HG03280 (cell line): ENCODE results near the gene MAP6.

Experiments used
- ATAC-seq: cut with Tn5 transposase; IDR thresholded peaks from one replicate; pipeline ENCODE4 v1.9.1; 2021; ENCODE audit warnings: mild to moderate bottlenecking, moderate library complexity; ENCODE audit not compliant: unreplicated experiment

MAP6 gene

DNA sequence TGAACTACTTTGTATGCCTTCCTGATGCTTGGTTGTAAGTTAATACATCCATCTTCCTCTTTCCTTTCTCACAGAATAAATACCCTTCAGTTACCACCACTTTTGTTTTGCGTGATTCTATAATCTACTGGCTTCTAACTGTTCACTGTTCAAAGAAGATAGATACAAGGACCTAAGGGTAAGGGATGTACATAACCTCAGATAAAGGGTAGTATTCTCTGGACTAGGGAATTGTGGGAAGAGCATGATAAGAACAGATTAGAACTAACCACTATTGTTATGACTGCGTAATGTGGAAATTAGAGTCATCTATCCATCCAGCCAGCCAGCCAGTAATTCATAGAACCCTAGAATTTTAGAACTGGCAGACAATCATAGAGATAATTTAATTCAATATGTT is 36.4 kb downstream of the MAP6 start:
- ATAC-seq = no peak

- no peak for ATAC-seq
Observed at GRCh38 chr11:75631086-75631730, 37.6 kb downstream of the MAP6 start.

DNA sequence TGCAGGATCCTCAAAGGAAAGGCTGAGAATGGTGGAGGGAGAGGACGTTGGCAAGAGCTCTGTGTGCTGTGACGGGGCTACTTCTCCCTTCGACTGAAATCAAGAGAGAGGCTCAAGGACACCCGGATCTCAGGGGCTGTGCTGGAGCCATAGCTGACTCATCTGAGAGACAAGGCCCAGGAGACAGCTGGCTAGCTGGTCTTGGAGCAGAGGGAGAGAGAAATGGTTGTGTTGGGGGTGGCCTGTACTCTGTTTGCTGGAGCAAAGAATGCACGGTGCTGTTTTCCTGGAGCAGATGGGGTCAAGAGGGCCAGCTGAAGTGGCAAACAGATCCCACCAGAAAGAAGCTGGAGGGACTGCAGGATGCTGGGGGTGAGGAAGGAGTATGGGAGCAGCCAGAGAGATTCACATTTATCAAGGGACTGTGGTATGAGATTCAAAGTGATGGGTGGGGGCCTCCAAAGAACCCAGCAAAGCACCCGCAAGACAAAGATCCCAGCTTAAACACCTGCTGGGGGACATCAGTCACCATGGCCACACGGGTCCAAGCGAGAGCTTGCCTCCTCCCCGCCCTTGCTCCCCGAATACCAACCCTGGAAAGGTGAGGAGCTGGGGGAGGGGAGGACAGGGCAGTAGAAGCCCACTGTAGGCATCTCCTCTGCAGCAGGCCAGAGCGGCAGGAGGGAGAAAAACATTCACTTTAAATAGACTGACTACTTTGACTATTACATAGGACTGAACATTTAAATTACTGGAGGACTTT is 40.8 kb downstream of the MAP6 start:
- ATAC-seq = no peak

DNA sequence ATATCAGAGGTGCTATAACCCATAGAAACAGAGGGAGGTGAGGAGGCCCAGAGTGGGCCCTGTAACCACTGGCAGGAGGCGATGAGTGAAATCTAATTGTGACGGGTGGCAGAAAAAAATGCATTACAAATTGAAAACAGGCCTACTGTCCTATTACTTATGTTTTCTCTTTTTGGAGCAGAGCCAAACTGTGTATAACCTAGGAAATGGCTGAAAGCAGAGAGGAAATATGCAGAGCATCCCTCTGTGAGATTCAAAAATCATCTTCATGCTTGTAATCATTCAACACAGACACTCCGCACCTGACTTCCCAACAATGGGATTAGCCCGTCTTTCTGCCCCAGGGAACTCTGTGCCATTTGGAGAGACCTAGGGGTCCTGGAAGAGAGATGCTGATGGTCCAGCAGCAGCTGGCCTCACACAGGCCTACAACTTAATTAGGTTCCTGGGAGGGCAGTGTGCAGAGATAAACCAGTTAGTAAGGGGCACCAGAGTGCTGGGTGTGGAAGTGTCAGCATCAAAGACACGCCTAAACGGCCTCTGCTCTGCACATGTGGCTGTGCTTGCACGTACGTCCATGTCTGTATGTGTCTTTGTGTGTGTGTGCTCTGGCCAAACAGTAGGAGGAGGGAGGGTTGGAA is 41.8 kb downstream of the MAP6 start:
- ATAC-seq = no peak

- ATAC-seq = no peak
Observed at GRCh38 chr11:75625991-75626888, 42.6 kb downstream of the MAP6 start.

- no peak for ATAC-seq
Observed at GRCh38 chr11:75625021-75625420, 43.8 kb downstream of the MAP6 start.

GRCh38 chr11:75616281-75616680 is 52.6 kb downstream of the MAP6 start:
- no peak for ATAC-seq

DNA sequence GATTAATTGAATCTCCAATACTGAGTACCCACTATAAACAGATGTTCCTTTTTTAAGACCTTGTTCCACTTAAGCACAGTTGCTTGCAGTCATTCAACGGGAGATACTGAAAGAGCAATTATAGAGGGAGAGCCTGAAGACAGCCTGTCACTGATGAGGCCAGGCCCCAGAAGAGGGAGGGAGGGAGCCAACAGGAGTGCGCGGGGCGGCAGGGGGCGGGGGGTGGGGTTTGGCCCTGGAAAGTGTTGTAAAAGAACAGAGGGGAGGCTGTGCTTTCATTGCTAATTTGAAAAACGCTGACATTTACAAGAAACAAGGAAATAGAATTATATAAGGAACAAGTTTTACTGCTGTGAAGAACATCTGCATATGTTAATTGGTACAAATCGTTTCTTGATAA is 53.1 kb downstream of the MAP6 start:
- ATAC-seq = no peak

DNA sequence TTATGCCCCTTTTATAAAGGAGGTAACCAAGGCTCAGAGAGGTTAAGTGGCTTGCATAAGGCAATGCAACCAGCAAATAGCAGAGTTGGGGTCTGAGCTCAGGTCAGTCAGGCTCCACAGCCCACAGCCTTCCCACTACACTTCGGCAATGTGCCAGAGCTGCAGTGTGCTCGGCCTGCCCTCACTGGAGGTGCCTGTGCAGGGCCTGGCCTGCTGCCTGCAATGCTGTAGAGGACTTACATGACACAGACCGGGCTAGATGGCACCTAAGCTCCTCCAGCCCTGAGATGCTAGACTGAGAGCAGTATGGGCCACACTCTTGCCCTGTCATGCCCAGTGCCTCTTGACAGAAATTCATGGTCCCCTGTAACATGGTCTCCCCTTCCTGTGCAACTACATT is 57.0 kb downstream of the MAP6 start:
- ATAC-seq = no peak

DNA sequence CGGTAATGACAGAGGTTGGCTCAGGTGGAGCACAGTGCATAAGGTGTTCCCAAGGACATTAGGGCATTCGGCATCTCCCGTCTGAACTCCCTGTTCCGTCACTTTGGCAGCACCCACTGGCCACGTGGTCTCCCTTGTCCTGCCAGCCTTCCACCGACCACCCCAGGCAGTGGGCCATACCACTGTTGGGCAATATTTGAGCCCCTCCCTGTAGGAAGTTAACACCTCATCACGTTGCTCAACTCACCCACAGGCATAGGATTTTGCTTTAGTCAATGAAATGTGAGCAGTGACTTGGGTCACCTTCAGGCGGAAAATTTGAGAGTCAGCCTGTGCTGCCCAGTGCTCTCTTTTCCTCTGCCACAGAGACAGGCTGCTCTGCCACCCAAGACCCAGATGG is 62.7 kb downstream of the MAP6 start:
- no peak for ATAC-seq

GRCh38 chr11:75603791-75604736 is 64.8 kb downstream of the MAP6 start:
- no peak for ATAC-seq

- ATAC-seq = no peak
Observed at GRCh38 chr11:75602951-75603350, 65.9 kb downstream of the MAP6 start.

DNA sequence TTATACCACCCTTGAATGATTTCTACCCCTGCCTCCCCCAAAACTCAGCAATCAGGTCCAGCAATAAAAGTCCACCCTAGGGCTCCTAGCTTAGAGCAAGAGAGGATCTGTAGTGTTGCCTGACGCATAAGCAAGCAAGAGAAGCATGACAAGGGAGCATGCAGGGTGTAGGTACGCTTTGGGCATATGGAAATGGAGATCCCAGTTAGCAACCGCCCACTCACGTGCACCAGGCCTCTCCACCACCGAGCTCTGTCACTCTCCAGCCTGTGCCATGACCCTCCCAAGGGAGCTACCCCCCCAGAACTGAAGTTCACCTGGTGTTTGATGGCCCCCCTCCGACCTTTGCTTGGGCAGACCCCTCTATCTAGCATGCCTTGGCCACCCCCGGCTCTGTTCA is 67.3 kb downstream of the MAP6 start:
- no peak for ATAC-seq

- ATAC-seq = no peak
Observed at GRCh38 chr11:75600356-75600755, 68.5 kb downstream of the MAP6 start.

DNA sequence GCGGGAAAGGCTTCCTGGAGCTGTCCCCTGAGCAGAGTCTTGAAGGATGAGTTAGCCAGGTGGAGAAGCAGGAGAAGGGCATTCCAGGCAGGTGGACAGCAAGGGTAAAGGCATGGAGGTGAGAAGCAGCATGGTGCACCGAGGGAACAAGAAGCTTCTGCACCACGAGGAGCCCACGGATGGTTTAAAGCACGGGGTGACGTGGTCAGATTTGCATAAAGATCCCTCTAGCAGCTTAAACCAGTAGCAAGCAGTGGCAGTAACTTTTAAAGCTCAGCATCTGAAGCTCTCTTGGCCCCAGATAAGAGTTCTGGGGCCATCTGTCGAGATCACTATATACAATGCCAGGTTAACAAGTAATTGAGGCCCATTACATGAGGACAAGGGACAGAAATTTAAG is 69.9 kb downstream of the MAP6 start:
- no peak for ATAC-seq

DNA sequence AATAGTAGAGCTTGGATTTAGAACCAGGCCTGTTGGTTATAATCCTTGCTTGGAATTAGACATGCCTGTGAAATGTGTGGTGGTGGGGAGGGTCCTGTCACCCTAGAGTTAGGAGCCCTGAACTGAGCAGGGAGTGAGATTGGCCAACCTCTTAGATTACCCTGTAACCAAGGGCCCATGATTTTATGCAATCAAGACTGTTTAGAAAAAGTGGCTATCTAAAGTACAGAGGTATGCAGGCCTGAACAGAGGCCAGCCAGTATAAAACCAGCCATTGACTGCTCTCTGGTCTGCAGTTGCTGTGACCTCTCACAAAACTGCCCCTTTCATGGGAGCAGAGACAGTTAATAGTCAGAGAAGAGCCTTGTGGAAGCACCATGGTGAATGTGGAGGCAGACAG is 70.6 kb downstream of the MAP6 start:
- no peak for ATAC-seq

DNA sequence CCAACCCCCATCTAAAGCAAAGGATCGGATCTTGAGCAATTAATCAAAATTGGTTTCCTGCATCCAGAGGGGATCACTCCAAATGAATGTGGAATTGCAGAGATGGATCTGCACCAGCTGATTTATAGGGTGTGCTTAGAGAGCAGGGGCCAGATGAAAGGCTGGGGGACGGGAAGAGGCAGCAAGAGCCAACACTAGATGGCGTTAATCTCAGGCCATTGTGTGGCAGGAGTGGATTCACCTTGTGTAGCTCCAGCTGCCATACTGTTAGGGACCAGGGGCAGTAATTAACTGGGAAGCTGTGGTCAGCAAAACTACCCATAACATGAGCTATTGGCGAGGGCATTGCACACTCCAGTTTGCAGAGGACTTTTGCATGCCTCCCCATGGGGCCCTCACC is 71.2 kb downstream of the MAP6 start:
- no peak for ATAC-seq

DNA sequence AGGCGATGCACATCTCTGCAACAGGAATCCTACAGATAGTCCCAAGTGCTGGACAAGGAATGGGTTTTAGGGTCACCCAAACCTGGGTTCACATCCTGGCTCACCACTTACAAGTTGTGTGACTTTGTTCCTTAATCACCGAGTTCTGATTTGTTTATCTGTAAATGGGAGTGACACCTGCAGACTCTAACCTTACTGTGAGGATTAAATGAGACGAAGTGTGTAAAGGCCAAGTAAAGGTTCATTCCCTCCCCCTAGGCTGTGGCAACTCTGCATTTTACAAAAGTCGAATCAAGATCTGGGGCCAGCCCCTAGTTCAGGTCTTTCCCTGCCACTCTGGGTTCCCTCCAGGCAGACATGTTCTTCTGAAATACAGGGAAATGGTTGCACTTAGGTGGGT is 71.9 kb downstream of the MAP6 start:
- no peak for ATAC-seq

DNA sequence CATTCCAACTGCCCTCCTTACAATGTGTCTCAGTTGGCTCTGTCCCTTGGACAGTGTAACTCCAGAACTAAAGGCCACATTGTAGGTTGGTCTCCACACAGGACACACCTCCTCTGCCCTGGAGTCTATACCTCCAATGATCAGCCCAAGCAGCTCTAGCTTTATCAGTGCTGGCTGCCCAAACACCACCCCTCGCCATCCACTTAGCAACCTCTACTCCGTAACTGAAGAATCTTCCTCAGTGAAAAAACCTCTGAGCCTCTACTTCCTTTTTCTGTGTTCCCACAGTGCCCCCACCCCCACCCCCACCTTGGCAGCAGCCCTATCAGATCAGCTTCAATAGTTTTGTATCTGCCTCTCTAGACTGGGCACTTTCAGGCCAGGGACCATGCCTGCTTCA is 73.4 kb downstream of the MAP6 start:
- no peak for ATAC-seq

DNA sequence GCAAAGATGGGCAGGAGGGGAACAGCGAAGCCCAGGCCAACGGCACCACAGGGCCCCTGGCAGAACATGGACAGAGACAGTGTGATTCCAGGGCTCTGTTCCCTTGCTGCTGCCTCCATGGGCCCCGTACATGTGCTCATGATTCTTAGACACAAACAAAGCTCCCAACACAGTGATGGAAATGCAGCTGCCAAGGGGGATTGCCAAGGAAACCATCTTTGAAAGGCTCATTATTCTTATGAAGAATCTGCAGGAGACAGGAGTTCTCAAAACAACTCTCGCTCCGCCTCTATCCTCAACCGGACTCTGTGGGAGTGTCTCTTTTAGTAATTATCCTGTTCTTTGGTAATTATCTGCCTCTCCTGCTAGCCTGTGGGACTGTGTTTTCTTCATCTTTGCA is 74.6 kb downstream of the MAP6 start:
- no peak for ATAC-seq
